Heart left ventricle (tissue), 16 donors: ENCODE results near the gene HS3ST6. TPM values are rescaled to one million over a fixed set of nuclear protein-coding genes. Genes with fewer than 3 reads are reported as not detected.

Source experiments
- ATAC-seq, 4 donors: fragments of 200-7000 bp; cut with Tn5 transposase; one replicate each; pipeline ENCODE4 v1.9.1; 2020 to 2022; ENCODE audit warnings: moderate library complexity in 4 of 4, mild to moderate bottlenecking in 3 of 4, moderate number of reproducible peaks in 1 of 4
- DNase-seq, 5 donors: peaks; one replicate each; pipeline ENCODE4 v3.0.0-alpha.2; 2020
- H3K27ac ChIP-seq, 12 donors: fragments of 200-600 bp; sonication (generic) in 4 of 12; one replicate each; pipeline versions ENCODE4 v1.5.0 to v1.8.0; 2016 to 2022; ENCODE audit warnings: mild to moderate bottlenecking in 2 of 12
- H3K27me3 ChIP-seq, 9 donors: fragments of 200-600 bp; sonication (generic) in 2 of 9; one replicate each; pipeline versions ENCODE4 v1.5.1 to v1.8.0; 2016 to 2022; ENCODE audit warnings: mild to moderate bottlenecking in 3 of 9
- H3K36me3 ChIP-seq, 9 donors: fragments of 200-600 bp; sonication (generic) in 2 of 9; one replicate each; pipeline versions ENCODE4 v1.5.0 to v1.8.0; 2018 to 2022; ENCODE audit warnings: mild to moderate bottlenecking in 2 of 9
- H3K4me1 ChIP-seq, 12 donors: fragments of 200-600 bp; sonication (generic) in 4 of 12; one replicate each; pipeline versions ENCODE4 v1.5.0 to v1.8.0; 2016 to 2022; ENCODE audit warnings: mild to moderate bottlenecking in 3 of 12
- H3K4me3 ChIP-seq, 12 donors: fragments of 200-600 bp; sonication (generic) in 4 of 12; one replicate each; pipeline versions ENCODE4 v1.5.0 to v1.8.0; 2017 to 2022; ENCODE audit warnings: mild to moderate bottlenecking in 9 of 12, moderate library complexity in 4 of 12
- H3K9me3 ChIP-seq, 12 donors: fragments of 200-600 bp; sonication (generic) in 4 of 12; one replicate each; pipeline versions ENCODE4 v1.5.0 to v1.8.0; 2016 to 2022; ENCODE audit warnings: mild to moderate bottlenecking in 1 of 12
- CTCF ChIP-seq, 12 donors: fragments of 200-600 bp; sonication (generic) in 4 of 12; IDR thresholded peaks; one replicate each; pipeline versions ENCODE4 v1.5.0 to v1.8.0; 2018 to 2022; ENCODE audit warnings: antibody characterized with exemption in 12 of 12, mild to moderate bottlenecking in 5 of 12
- POLR2A ChIP-seq, 2 donors: fragments of 450-650 bp; IDR thresholded peaks; one replicate each; pipeline ENCODE4 v1.6.1; 2017; ENCODE audit warnings: antibody characterized with exemption in 2 of 2, mild to moderate bottlenecking in 2 of 2, moderate library complexity in 2 of 2
- WGBS, 4 donors: extraction: QIAGEN DNeasy Blood & Tissue Kit in 2 of 4; methylation state at CpG; one replicate each; pipeline versions ENCODE4 v1.1.5 to v1.1.7; 2013 to 2018; 5-methylcytosine and 5-hydroxymethylcytosine counted together
- intact Hi-C, 10 donors: fragments of 100-400 bp; cut with DNase I; formaldehyde crosslinking; loops; one replicate each; pipeline versions ENCODE4 v1.11.1 to v1.14.2; 2022
- long read RNA-seq, 3 donors: library from polyadenylated mRNA; unstranded; transcript quantifications; one replicate each; pipeline ENCODE4 v2.0.0, GENCODE V29; 2020 to 2021
- polyA plus RNA-seq, 2 donors: library from polyadenylated mRNA; stranded (reverse); fragments of 200-250 nt; gene quantifications; one replicate each; pipeline ENCODE4 v1.2.3, GENCODE V29; 2013
- total RNA-seq, 9 donors: library from RNA; depleted of rRNA in 2 of 9; stranded (reverse); fragments of >200 nt in 2 of 9; fragmentation: NEBNext Ultra II Directional in 3 of 9; extraction: Animal tissue kit (Norgen Biotek cat#: 25700) in 3 of 9; gene quantifications; one replicate each; pipeline versions ENCODE4 v1.1.0 to v1.2.4, GENCODE V29; 2016 to 2023
- donor health status: ischemic (EF 13 %, LVEDD 7.1; RV severe dilation, severe dysfunction).
- donor health status: healthy with polysubstance abuse.
- donor health status: DM: no; HTN: yes; CAD: no.
- donor health status: DM: no; HTN: no; CAD: no.
- donor health status: ischemic (EF 25% LVEDD 6.9; RV normal size, moderate dysfunction).
- donor health status: ischemic (EF 25% LVEDD 5.7; RV mildly dilated, moderate dysfunction).
- donor health status: healthy.
- donor health status: DM: yes; HTN: yes; CAD: no.
- donor health status: ischemic (EF 35%, LVEDD 5.7; RV mildly dilated, moderate dysfunction).
- donor health status: nonischemic (EF 11% LVEDD 7.7; RV severe dilation, severe dysfunction).
- donor health status: DM: yes; HTN: yes; CAD: no.
- donor health status: PGD.
- donor health status: ischemic (EF 29% LVEDD 5.4; RV normal size, mild dysfunction).
- donor health status: nonischemic (EF 23%, LVEDD 6.1; RV moderate dilation, normal function).

The HS3ST6 gene
- total RNA-seq: not detected
- polyA plus RNA-seq: not detected
- long read RNA-seq, donor 1: 0 reads
- long read RNA-seq, donor 2: 0 reads
- long read RNA-seq, donor 3: 0 reads

- ATAC-seq: no peak
- Histone ChIP-seq H3K36me3 (no peaks in the 10 kb centered on the region), H3K4me3 (peak within 1 kb of the TSS in 2 of 12 donors; percentile 15 to 31), H3K4me1 (peaks cover 0 to 17% (median 0%) of the 10 kb centered on the region in 12 donors), H3K9me3 (no peaks in the 10 kb centered on the region), H3K27ac (no peak within 1 kb of the TSS), H3K27me3 (peaks cover 32 to 92% (median 86%) of the 10 kb centered on the region in 9 donors)
- no peak for DNase-seq
- no peak for TF ChIP-seq CTCF (IDR thresholded peaks at IDR 0.05)
- TF ChIP-seq POLR2A (IDR thresholded peaks at IDR 0.05): no peak
- intact Hi-C loops: loop anchor here in 1 of 10 donors (5.0 kb wide), 1 partner anchor 46 kb away; the partner anchor contains the start of gene MEIOB
- WGBS, 4 donors: 4 to 15% (median 8%) methylated on average over 14 to 71 of the region's 71 CpGs
Observed at GRCh38 chr16:1918351-1919326, at the start of gene HS3ST6. HS3ST6 (minus strand) TSS chr16:1918415; CDS start chr16:1918323, 92 bp downstream.

GRCh38 chr16:1966460-1966859 is 48.2 kb upstream of the HS3ST6 start, which contains the start of gene RNF151:
RNF151 (plus strand) TSS chr16:1966856; CDS start chr16:1966882, 26 bp downstream.
- 93 to 96% (median 95%) methylated on average over 5 to 6 of the region's 6 CpGs for WGBS, 4 donors
- peaks cover 0 to 40% (median 27%) of the 10 kb centered on the region in 12 donors for H3K4me1 ChIP-seq
- DNase-seq (no peak), ATAC-seq (no peak)
- H3K27me3 ChIP-seq: no peaks in the 10 kb centered on the region
- no peaks in the 10 kb centered on the region for H3K9me3 ChIP-seq
- peak within 1 kb of the TSS in 5 of 12 donors; percentile 95 to 99 (median 97) for H3K27ac ChIP-seq
- intact Hi-C loops: no loop called here
- H3K4me3 ChIP-seq: peak within 1 kb of the TSS in 11 of 12 donors; percentile 65 to 100 (median 87)
- TF ChIP-seq CTCF (IDR thresholded peaks at IDR 0.05) (no peak), POLR2A (IDR thresholded peaks at IDR 0.05) (no peak)
- peaks cover 0 to 27% (median 24%) of the 10 kb centered on the region in 9 donors for H3K36me3 ChIP-seq

GRCh38 chr16:1965396-1966001 is 47.3 kb upstream of the HS3ST6 start:
- Histone ChIP-seq H3K27me3 (no peaks in the 10 kb centered on the region), H3K27ac (peak overlapping the region; percentile 85 to 99 (median 97)), H3K9me3 (no peaks in the 10 kb centered on the region), H3K4me1 (peaks cover 2 to 42% (median 26%) of the 10 kb centered on the region in 12 donors), H3K36me3 (peaks cover 0 to 33% (median 31%) of the 10 kb centered on the region in 9 donors), H3K4me3 (peak overlapping the region; percentile 65 to 100 (median 87))
- DNase-seq (no peak), ATAC-seq (no peak)
- TF ChIP-seq POLR2A (IDR thresholded peaks at IDR 0.05) (no peak), CTCF (IDR thresholded peaks at IDR 0.05) (no peak)
- intact Hi-C loops: no loop called here
- WGBS, 4 donors: 23 to 30% (median 24%) methylated on average over 20 to 24 of the region's 24 CpGs
